ENCODE results near the gene C19orf25.

Gene C19orf25

GRCh38 chr19:1427221-1427920 lies 51.6 kb downstream of the C19orf25 start:
- DNase-seq: no peak

GRCh38 chr19:1426736-1427135 lies 52.3 kb downstream of the C19orf25 start:
- DNase-seq: no peak

- DNase-seq: no peak
These were observed 53.1 kb downstream of the C19orf25 start for GRCh38 chr19:1425902-1426301.

- DNase-seq: no peak
These were observed 53.7 kb downstream of the C19orf25 start for GRCh38 chr19:1425102-1425837.

GRCh38 chr19:1424192-1424955 lies 54.6 kb downstream of the C19orf25 start:
- DNase-seq: peak; percentile 57

GRCh38 chr19:1423436-1424191 lies 55.4 kb downstream of the C19orf25 start:
- DNase-seq: no peak
